Memory B cell (primary cell): ENCODE results near the gene LRMDA.

ENCODE experiments used
- ATAC-seq: fragments of 150-1000 bp; cut with Tn5 transposase; 2 replicates; pipeline ENCODE4 v1.10.0; 2021; ENCODE audit warnings: low read depth, mild to moderate bottlenecking, moderate library complexity
- DNase-seq, 2 donors: peaks; one replicate each; pipeline ENCODE4 v3.0.0; 2022; ENCODE audit warnings: low spot score in 2 of 2
- H3K27ac Mint-ChIP-seq: one replicate; pipeline ENCODE4 v1.8.0; 2022; ENCODE audit warnings: mild to moderate bottlenecking, moderate library complexity, mixed read lengths
- H3K27me3 Mint-ChIP-seq: one replicate; pipeline ENCODE4 v1.8.0; 2022; ENCODE audit warnings: mixed read lengths
- H3K36me3 Mint-ChIP-seq: one replicate; pipeline ENCODE4 v1.8.0; 2022; ENCODE audit warnings: mild to moderate bottlenecking, mixed read lengths
- H3K4me1 Mint-ChIP-seq: one replicate; pipeline ENCODE4 v1.8.0; 2022; ENCODE audit warnings: mixed read lengths
- H3K4me3 Mint-ChIP-seq: one replicate; pipeline ENCODE4 v1.8.0; 2022; ENCODE audit warnings: mild to moderate bottlenecking, moderate library complexity, mixed read lengths
- H3K9me3 Mint-ChIP-seq: one replicate; pipeline ENCODE4 v1.8.0; 2022; ENCODE audit warnings: mixed read lengths

The LRMDA gene

GRCh38 chr10:75984067-75984466 is 552.6 kb downstream of the LRMDA start:
- DNase-seq, result no peak

GRCh38 chr10:75987616-75988015 is 556.2 kb downstream of the LRMDA start:
- DNase-seq (no peak), ATAC-seq (no peak)
- Mint-ChIP-seq H3K9me3 (no peaks in the 10 kb centered on the region), H3K27me3 (no peaks in the 10 kb centered on the region), H3K36me3 (no peaks in the 10 kb centered on the region), H3K27ac (no peak overlapping the region), H3K4me1 (no peaks in the 10 kb centered on the region), H3K4me3 (no peak overlapping the region)

More at GRCh38 chr10:75984067-75984466, 552.6 kb downstream of the LRMDA start:
- no peak for ATAC-seq
- Mint-ChIP-seq H3K9me3 (peaks cover 1% of the 10 kb centered on the region), H3K4me1 (no peaks in the 10 kb centered on the region), H3K27me3 (no peaks in the 10 kb centered on the region), H3K36me3 (no peaks in the 10 kb centered on the region), H3K4me3 (no peak overlapping the region), H3K27ac (no peak overlapping the region)

GRCh38 chr10:75994357-75995040 is 563.1 kb downstream of the LRMDA start:
- DNase-seq (no peak), ATAC-seq (no peak)
- no peaks in the 10 kb centered on the region for H3K27me3 Mint-ChIP-seq
- H3K36me3 Mint-ChIP-seq, result no peaks in the 10 kb centered on the region
- no peak overlapping the region for H3K27ac Mint-ChIP-seq
- H3K4me1 Mint-ChIP-seq, result no peaks in the 10 kb centered on the region
- no peaks in the 10 kb centered on the region for H3K9me3 Mint-ChIP-seq
- no peak overlapping the region for H3K4me3 Mint-ChIP-seq

GRCh38 chr10:75995041-75995430 is 563.6 kb downstream of the LRMDA start:
- Mint-ChIP-seq H3K27ac (no peak overlapping the region), H3K36me3 (no peaks in the 10 kb centered on the region), H3K4me1 (no peaks in the 10 kb centered on the region), H3K27me3 (no peaks in the 10 kb centered on the region), H3K4me3 (no peak overlapping the region), H3K9me3 (no peaks in the 10 kb centered on the region)
- ATAC-seq (no peak), DNase-seq (no peak)

GRCh38 chr10:75995720-75996119 is 564.3 kb downstream of the LRMDA start:
- H3K9me3 Mint-ChIP-seq, result no peaks in the 10 kb centered on the region
- no peak for DNase-seq
- no peak overlapping the region for H3K27ac Mint-ChIP-seq
- H3K4me1 Mint-ChIP-seq, result no peaks in the 10 kb centered on the region
- no peak overlapping the region for H3K4me3 Mint-ChIP-seq
- H3K36me3 Mint-ChIP-seq, result no peaks in the 10 kb centered on the region
- no peaks in the 10 kb centered on the region for H3K27me3 Mint-ChIP-seq
- ATAC-seq, result no peak

GRCh38 chr10:75999001-75999400 is 567.6 kb downstream of the LRMDA start:
- H3K4me3 Mint-ChIP-seq, result no peak overlapping the region
- no peaks in the 10 kb centered on the region for H3K9me3 Mint-ChIP-seq
- no peaks in the 10 kb centered on the region for H3K36me3 Mint-ChIP-seq
- H3K27ac Mint-ChIP-seq, result no peak overlapping the region
- DNase-seq (no peak), ATAC-seq (no peak)
- peaks cover 1% of the 10 kb centered on the region for H3K27me3 Mint-ChIP-seq
- H3K4me1 Mint-ChIP-seq, result no peaks in the 10 kb centered on the region

- ATAC-seq (no peak), DNase-seq (no peak)
- no peak overlapping the region for H3K4me3 Mint-ChIP-seq
- H3K4me1 Mint-ChIP-seq, result no peaks in the 10 kb centered on the region
- H3K9me3 Mint-ChIP-seq, result no peaks in the 10 kb centered on the region
- peaks cover 1% of the 10 kb centered on the region for H3K27me3 Mint-ChIP-seq
- no peak overlapping the region for H3K27ac Mint-ChIP-seq
- H3K36me3 Mint-ChIP-seq, result no peaks in the 10 kb centered on the region
Observed at GRCh38 chr10:75999515-76000209, 568.2 kb downstream of the LRMDA start.

GRCh38 chr10:76000550-76000949 is 569.1 kb downstream of the LRMDA start:
- Mint-ChIP-seq H3K27me3 (peaks cover 1% of the 10 kb centered on the region), H3K4me3 (no peak overlapping the region), H3K4me1 (no peaks in the 10 kb centered on the region), H3K9me3 (no peaks in the 10 kb centered on the region), H3K36me3 (no peaks in the 10 kb centered on the region), H3K27ac (no peak overlapping the region)
- no peak for ATAC-seq
- DNase-seq, result no peak

GRCh38 chr10:76001019-76001418 is 569.6 kb downstream of the LRMDA start:
- Mint-ChIP-seq H3K27ac (no peak overlapping the region), H3K9me3 (no peaks in the 10 kb centered on the region), H3K4me3 (no peak overlapping the region), H3K4me1 (no peaks in the 10 kb centered on the region), H3K36me3 (no peaks in the 10 kb centered on the region), H3K27me3 (peaks cover 1% of the 10 kb centered on the region)
- ATAC-seq (no peak), DNase-seq (no peak)

GRCh38 chr10:76001461-76001860 is 570.0 kb downstream of the LRMDA start:
- Mint-ChIP-seq H3K36me3 (no peaks in the 10 kb centered on the region), H3K27me3 (peaks cover 1% of the 10 kb centered on the region), H3K4me1 (no peaks in the 10 kb centered on the region), H3K27ac (no peak overlapping the region), H3K9me3 (no peaks in the 10 kb centered on the region), H3K4me3 (no peak overlapping the region)
- DNase-seq, result no peak
- ATAC-seq, result no peak

- Mint-ChIP-seq H3K9me3 (no peaks in the 10 kb centered on the region), H3K27ac (no peak overlapping the region), H3K4me1 (no peaks in the 10 kb centered on the region), H3K27me3 (peaks cover 1% of the 10 kb centered on the region), H3K36me3 (no peaks in the 10 kb centered on the region), H3K4me3 (no peak overlapping the region)
- DNase-seq, result no peak
- no peak for ATAC-seq
Observed at GRCh38 chr10:76002262-76002854, 570.9 kb downstream of the LRMDA start.

- no peaks in the 10 kb centered on the region for H3K27me3 Mint-ChIP-seq
- H3K4me3 Mint-ChIP-seq, result no peak overlapping the region
- no peak overlapping the region for H3K27ac Mint-ChIP-seq
- no peaks in the 10 kb centered on the region for H3K36me3 Mint-ChIP-seq
- ATAC-seq (no peak), DNase-seq (no peak)
- no peaks in the 10 kb centered on the region for H3K9me3 Mint-ChIP-seq
- H3K4me1 Mint-ChIP-seq, result no peaks in the 10 kb centered on the region
Observed at GRCh38 chr10:76007667-76008181, 576.3 kb downstream of the LRMDA start.

GRCh38 chr10:76009531-76009930 is 578.1 kb downstream of the LRMDA start:
- Mint-ChIP-seq H3K9me3 (no peaks in the 10 kb centered on the region), H3K27ac (no peak overlapping the region), H3K4me1 (no peaks in the 10 kb centered on the region), H3K4me3 (no peak overlapping the region), H3K27me3 (no peaks in the 10 kb centered on the region), H3K36me3 (no peaks in the 10 kb centered on the region)
- ATAC-seq (no peak), DNase-seq (no peak)

- H3K36me3 Mint-ChIP-seq, result no peaks in the 10 kb centered on the region
Observed at GRCh38 chr10:76010703-76011102, 579.3 kb downstream of the LRMDA start.

More at GRCh38 chr10:76010703-76011102, 579.3 kb downstream of the LRMDA start:
- Mint-ChIP-seq H3K4me1 (no peaks in the 10 kb centered on the region), H3K9me3 (no peaks in the 10 kb centered on the region), H3K27ac (no peak overlapping the region), H3K4me3 (no peak overlapping the region), H3K27me3 (no peaks in the 10 kb centered on the region)
- no peak for DNase-seq
- ATAC-seq, result no peak
